Stomach (tissue), 9 donors: ENCODE measurements around the gene ASPRV1. TPM values are rescaled to one million over a fixed set of nuclear protein-coding genes. Genes with fewer than 3 reads are reported as not detected.
A peak's percentile ranks its signal among the peaks of the same experiment; 100 is the strongest.

ENCODE experiments used
- DNase-seq, 2 donors: peaks; one replicate each; pipeline versions ENCODE4 v3.0.0 to v3.0.0-alpha.2; 2013 to 2019
- H3K27ac ChIP-seq, 5 donors: fragments of 200-600 bp in 4 of 5; sonication (generic) in 4 of 5; one replicate each; pipeline ENCODE4 v1.5.1; 2013 to 2019; ENCODE audit warnings: mild to moderate bottlenecking in 1 of 5, moderate library complexity in 1 of 5
- H3K27me3 ChIP-seq, 3 donors: fragments of 200-600 bp; sonication (generic); one replicate each; pipeline ENCODE4 v1.5.1; 2017 to 2019; ENCODE audit warnings: mixed run types in 1 of 3
- H3K36me3 ChIP-seq, 4 donors: fragments of 200-600 bp; sonication (generic); 1 replicate in 3 of 4; 2 replicates in 1 of 4; pipeline ENCODE4 v1.5.1; 2016 to 2019
- H3K4me1 ChIP-seq, 4 donors: fragments of 200-600 bp; sonication (generic); one replicate each; pipeline ENCODE4 v1.5.1; 2016 to 2019
- H3K4me3 ChIP-seq, 4 donors: fragments of 200-600 bp; sonication (generic) in 3 of 4; one replicate each; pipeline ENCODE4 v1.5.1; 2016 to 2019; ENCODE audit warnings: mild to moderate bottlenecking in 1 of 4
- H3K9me3 ChIP-seq, 4 donors: fragments of 200-600 bp; sonication (generic); one replicate each; pipeline ENCODE4 v1.5.1; 2016 to 2019
- EP300 ChIP-seq: sonication (generic); formaldehyde crosslinking; IDR thresholded peaks from one replicate; pipeline ENCODE4 v1.6.1; 2017; ENCODE audit warnings: antibody characterized with exemption
- POLR2A ChIP-seq, 4 donors: fragments of 450-650 bp; IDR thresholded peaks; one replicate each; pipeline ENCODE4 v1.6.1; 2016; ENCODE audit warnings: antibody characterized with exemption in 4 of 4, control low read depth in 2 of 4, mild to moderate bottlenecking in 1 of 4, moderate library complexity in 1 of 4
- POLR2AphosphoS5 ChIP-seq, 3 donors: sonication (generic); formaldehyde crosslinking; IDR thresholded peaks; one replicate each; pipeline ENCODE4 v1.6.1; 2016; ENCODE audit warnings: antibody characterized with exemption in 3 of 3
- WGBS, 5 donors: extraction: QIAGEN DNeasy Blood & Tissue Kit in 3 of 5; methylation state at CpG; one replicate each; pipeline versions ENCODE4 v1.1.5 to v1.1.7; 2013 to 2018; 5-methylcytosine and 5-hydroxymethylcytosine counted together
- intact Hi-C: fragments of 100-400 bp; cut with DNase I; formaldehyde crosslinking; loops from one replicate; pipeline ENCODE4 v1.15.1; 2023; ENCODE audit warnings: low total_unique reads
- polyA plus RNA-seq, 3 donors: library from polyadenylated mRNA; stranded (reverse); fragments of 200-250 nt; gene quantifications; one replicate each; pipeline ENCODE4 v1.2.3, GENCODE V29; 2013
- total RNA-seq, 5 donors: library from RNA; depleted of rRNA; stranded (reverse); fragments of >200 nt; gene quantifications; one replicate each; pipeline versions ENCODE4 v1.1.0 to v1.2.3, GENCODE V29; 2014 to 2016
- TF ChIP-seq, protein P1 (sequence below), 7 experiments: fragments of 450-650 bp in 4 of 7; fragments of 200-600 bp in 3 of 7; sonication (generic) in 3 of 7; IDR thresholded peaks; one replicate each; pipeline ENCODE4 v1.5.1; 2016 to 2019; ENCODE audit warnings: antibody characterized with exemption in 7 of 7, control low read depth in 2 of 7, mild to moderate bottlenecking in 1 of 7
- donor health status: healthy with polysubstance abuse.
- donor health status: Bipolar disorder and iron deficiency.
- donor health status: healthy.

Gene ASPRV1
- total and polyA plus RNA-seq, 8 donors: 0.44 to 6.4 (median 1.5) TPM; not detected in 2

- H3K27ac ChIP-seq: no peak overlapping the region
- no peaks in the 10 kb centered on the region for H3K27me3 ChIP-seq
- 91 to 99% (median 97%) methylated on average over 3 of the region's 3 CpGs for WGBS, 5 donors
- no peak overlapping the region for H3K4me3 ChIP-seq
- H3K9me3 ChIP-seq: no peaks in the 10 kb centered on the region
- H3K36me3 ChIP-seq: peaks cover 20 to 67% (median 59%) of the 10 kb centered on the region in 4 donors
- intact Hi-C loops: no loop called here
- no peak for DNase-seq
- TF ChIP-seq, protein P1, sequence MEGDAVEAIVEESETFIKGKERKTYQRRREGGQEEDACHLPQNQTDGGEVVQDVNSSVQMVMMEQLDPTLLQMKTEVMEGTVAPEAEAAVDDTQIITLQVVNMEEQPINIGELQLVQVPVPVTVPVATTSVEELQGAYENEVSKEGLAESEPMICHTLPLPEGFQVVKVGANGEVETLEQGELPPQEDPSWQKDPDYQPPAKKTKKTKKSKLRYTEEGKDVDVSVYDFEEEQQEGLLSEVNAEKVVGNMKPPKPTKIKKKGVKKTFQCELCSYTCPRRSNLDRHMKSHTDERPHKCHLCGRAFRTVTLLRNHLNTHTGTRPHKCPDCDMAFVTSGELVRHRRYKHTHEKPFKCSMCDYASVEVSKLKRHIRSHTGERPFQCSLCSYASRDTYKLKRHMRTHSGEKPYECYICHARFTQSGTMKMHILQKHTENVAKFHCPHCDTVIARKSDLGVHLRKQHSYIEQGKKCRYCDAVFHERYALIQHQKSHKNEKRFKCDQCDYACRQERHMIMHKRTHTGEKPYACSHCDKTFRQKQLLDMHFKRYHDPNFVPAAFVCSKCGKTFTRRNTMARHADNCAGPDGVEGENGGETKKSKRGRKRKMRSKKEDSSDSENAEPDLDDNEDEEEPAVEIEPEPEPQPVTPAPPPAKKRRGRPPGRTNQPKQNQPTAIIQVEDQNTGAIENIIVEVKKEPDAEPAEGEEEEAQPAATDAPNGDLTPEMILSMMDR (IDR thresholded peaks at IDR 0.05): no peak
- TF ChIP-seq EP300: no peak
- no peak for TF ChIP-seq POLR2AphosphoS5 (IDR thresholded peaks at IDR 0.05)
- TF ChIP-seq POLR2A (IDR thresholded peaks at IDR 0.05): no peak
- H3K4me1 ChIP-seq: peaks cover 0 to 47% (median 9%) of the 10 kb centered on the region in 4 donors
Measured at GRCh38 chr2:69923116-69923515, 38.3 kb downstream of the ASPRV1 start.

- no peak for TF ChIP-seq EP300
- no peak for TF ChIP-seq POLR2A (IDR thresholded peaks at IDR 0.05)
- TF ChIP-seq, protein P1 (IDR thresholded peaks at IDR 0.05): no peak
- TF ChIP-seq POLR2AphosphoS5 (IDR thresholded peaks at IDR 0.05): no peak
- H3K9me3 ChIP-seq: no peaks in the 10 kb centered on the region
- WGBS, 5 donors: 21 to 61% (median 34%) methylated on average over 3 of the region's 3 CpGs
- intact Hi-C loops: loop anchor here (5.0 kb wide), 1 partner anchor 229 kb away; no protein-coding TSS in a partner anchor
- peaks cover 20 to 54% (median 44%) of the 10 kb centered on the region in 4 donors for H3K36me3 ChIP-seq
- H3K4me3 ChIP-seq: peak overlapping the region in 2 of 4 donors; percentile 90 to 93
- DNase-seq: no peak
- peaks cover 18 to 73% (median 37%) of the 10 kb centered on the region in 4 donors for H3K4me1 ChIP-seq
- H3K27me3 ChIP-seq: no peaks in the 10 kb centered on the region
- peak overlapping the region in 4 of 5 donors; percentile 92 to 99 (median 95) for H3K27ac ChIP-seq
Measured at GRCh38 chr2:69918401-69918800, 43.0 kb downstream of the ASPRV1 start.

GRCh38 chr2:69917852-69918251 lies 43.6 kb downstream of the ASPRV1 start:
- 24 to 38% (median 27%) methylated on average over 3 of the region's 3 CpGs for WGBS, 5 donors
- peak overlapping the region in 2 of 4 donors; percentile 90 to 93 for H3K4me3 ChIP-seq
- no peaks in the 10 kb centered on the region for H3K27me3 ChIP-seq

DNA sequence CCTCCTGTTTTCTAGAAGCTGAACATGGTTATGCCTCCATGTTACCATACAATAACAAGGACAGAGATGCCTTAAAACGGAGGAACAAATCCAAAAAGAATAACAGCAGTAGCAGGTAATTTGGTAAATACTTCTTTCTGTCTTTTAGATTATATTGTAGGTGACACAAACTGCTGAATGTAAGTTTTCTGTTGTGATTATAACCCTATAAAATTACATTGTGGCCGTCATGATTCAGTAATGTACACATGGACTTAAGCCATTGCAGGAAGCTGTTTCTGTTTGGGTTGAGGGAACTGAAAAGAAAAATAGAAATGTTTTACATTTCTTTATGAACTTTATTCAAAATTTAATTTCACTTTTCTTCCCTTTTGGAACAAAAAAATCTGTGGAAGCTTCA lies 45.3 kb downstream of the ASPRV1 start:
- WGBS, 5 donors: 10 to 29% (median 21%) methylated on average over 2 of the region's 2 CpGs
- no peaks in the 10 kb centered on the region for H3K9me3 ChIP-seq
- intact Hi-C loops: loop anchor here (5.0 kb wide), 1 partner anchor 231 kb away; no protein-coding TSS in a partner anchor
- peak overlapping the region; percentile 81 to 93 (median 86) for H3K4me3 ChIP-seq
- peak in 1 of 2 donors; percentile 25 for DNase-seq
- no peaks in the 10 kb centered on the region for H3K27me3 ChIP-seq
- H3K4me1 ChIP-seq: peaks cover 18 to 70% (median 39%) of the 10 kb centered on the region in 4 donors
- H3K27ac ChIP-seq: peak overlapping the region in 4 of 5 donors; percentile 92 to 99 (median 95)
- TF ChIP-seq POLR2A (IDR thresholded peaks at IDR 0.05): no peak
- peaks cover 9 to 31% (median 24%) of the 10 kb centered on the region in 4 donors for H3K36me3 ChIP-seq

More at GRCh38 chr2:69917852-69918251, 43.6 kb downstream of the ASPRV1 start:
- TF ChIP-seq EP300: no peak
- TF ChIP-seq POLR2AphosphoS5 (IDR thresholded peaks at IDR 0.05): peak; percentile 34 to 82 (median 71)
- TF ChIP-seq, protein P1 (IDR thresholded peaks at IDR 0.05): no peak
- TF ChIP-seq POLR2A (IDR thresholded peaks at IDR 0.05): no peak
- H3K27ac ChIP-seq: peak overlapping the region in 4 of 5 donors; percentile 92 to 99 (median 95)
- peaks cover 18 to 74% (median 39%) of the 10 kb centered on the region in 4 donors for H3K4me1 ChIP-seq
- peak in 1 of 2 donors; percentile 51 for DNase-seq
- intact Hi-C loops: loop anchor here (5.0 kb wide), 1 partner anchor 229 kb away; no protein-coding TSS in a partner anchor
- no peaks in the 10 kb centered on the region for H3K9me3 ChIP-seq
- peaks cover 20 to 49% (median 39%) of the 10 kb centered on the region in 4 donors for H3K36me3 ChIP-seq
